Activated CD8-positive, alpha-beta T cell treated with anti-CD3 and anti-CD28 coated beads for 36 hours (primary cell): ENCODE measurements around the gene RBBP4. TPM values are rescaled to one million over a fixed set of nuclear protein-coding genes. Genes with fewer than 3 reads are reported as not detected.

ENCODE experiments used
- ATAC-seq: fragments of 200-7000 bp; cut with Tn5 transposase; one replicate; pipeline ENCODE4 v1.10.0; 2021; ENCODE audit warnings: mild to moderate bottlenecking, moderate library complexity
- CTCF ChIA-PET: fragments of 350-600 bp; sonication (Branson Sonifier 250); formaldehyde crosslinking; loops from one replicate; lab custom pipeline; 2021; ENCODE audit warnings: antibody characterized with exemption; lab: Charles Lee
- POLR2A ChIA-PET: fragments of 350-600 bp; sonication (Branson Sonifier 250); formaldehyde crosslinking; loops from one replicate; lab custom pipeline; 2021; ENCODE audit warnings: antibody characterized with exemption; lab: Charles Lee
- DNase-seq: peaks from one replicate; pipeline ENCODE4 v3.0.0-alpha.2; 2020
- H3K27ac Mint-ChIP-seq: one replicate; pipeline ENCODE4 v1.8.0; 2021; ENCODE audit warnings: mild to moderate bottlenecking, mixed read lengths
- H3K27me3 Mint-ChIP-seq: one replicate; pipeline ENCODE4 v1.8.0; 2021; ENCODE audit warnings: mixed read lengths
- H3K36me3 Mint-ChIP-seq: one replicate; pipeline ENCODE4 v1.8.0; 2021; ENCODE audit warnings: low read depth, mixed read lengths
- H3K4me1 Mint-ChIP-seq: one replicate; pipeline ENCODE4 v1.8.0; 2021; ENCODE audit warnings: low read depth, mixed read lengths
- H3K4me3 Mint-ChIP-seq: one replicate; pipeline ENCODE4 v1.8.0; 2021; ENCODE audit warnings: mild to moderate bottlenecking, moderate library complexity, mixed read lengths
- H3K9me3 Mint-ChIP-seq: one replicate; pipeline ENCODE4 v1.8.0; 2021; ENCODE audit warnings: mixed read lengths
- CTCF ChIP-seq: fragments of 200-600 bp; IDR thresholded peaks from one replicate; pipeline ENCODE4 v1.8.0; 2022; ENCODE audit warnings: antibody characterized with exemption, mild to moderate bottlenecking
- intact Hi-C: fragments of 100-400 bp; cut with micrococcal nuclease; formaldehyde crosslinking; loops from one replicate; pipeline ENCODE4 v1.10.0; 2022
- total RNA-seq, 2 experiments: library from RNA; stranded (reverse); gene quantifications; one replicate each; pipeline ENCODE4 v1.2.3, GENCODE V29; 2021

Gene RBBP4
- total RNA-seq, 2 experiments from 2014 or later, result 308 to 318 TPM

- DNase-seq (no peak), ATAC-seq (no peak)
- H3K9me3 Mint-ChIP-seq, result no peaks in the 10 kb centered on the region
- TF ChIP-seq CTCF, result no peak
- intact Hi-C loops, result no loop called here
- no peak overlapping the region for H3K4me3 Mint-ChIP-seq
- no peak overlapping the region for H3K27ac Mint-ChIP-seq
- no peaks in the 10 kb centered on the region for H3K36me3 Mint-ChIP-seq
- peaks cover 30% of the 10 kb centered on the region for H3K27me3 Mint-ChIP-seq
- CTCF ChIA-PET, result interaction anchor here (1.2 to 3.0 kb wide), 2 partner anchors 11 to 181 kb away, joined by 3 to 12 read pairs; no protein-coding TSS in a partner anchor
- POLR2A ChIA-PET, result interaction anchor here (0.8 kb wide), 1 partner anchor 11 kb away, joined by 3 read pairs; no protein-coding TSS in a partner anchor
- H3K4me1 Mint-ChIP-seq, result peaks cover 5% of the 10 kb centered on the region
Measured at GRCh38 chr1:32701421-32701911, 50.5 kb downstream of the RBBP4 start.

GRCh38 chr1:32701951-32702598, 51.1 kb downstream of the RBBP4 start:
- ATAC-seq (no peak), DNase-seq (no peak)
- Mint-ChIP-seq H3K4me1 (peaks cover 5% of the 10 kb centered on the region), H3K27ac (no peak overlapping the region), H3K9me3 (no peaks in the 10 kb centered on the region), H3K27me3 (peaks cover 30% of the 10 kb centered on the region), H3K4me3 (peak overlapping the region; percentile 1), H3K36me3 (no peaks in the 10 kb centered on the region)
- POLR2A ChIA-PET, result interaction anchor here (0.8 to 1.6 kb wide), 2 partner anchors 10 to 12 kb away, joined by 3 to 4 read pairs; no protein-coding TSS in a partner anchor
- CTCF ChIA-PET, result interaction anchor here (1.2 to 3.0 kb wide), 2 partner anchors 10 to 182 kb away, joined by 3 to 12 read pairs; no protein-coding TSS in a partner anchor
- TF ChIP-seq CTCF, result no peak
- intact Hi-C loops, result no loop called here

GRCh38 chr1:32702599-32703478, 51.8 kb downstream of the RBBP4 start, which contains the start of gene SYNC:
Gene SYNC, minus strand, starts transcription at chr1:32702770. Its CDS starts 110 bp downstream, at chr1:32702660.
- Mint-ChIP-seq H3K9me3 (no peaks in the 10 kb centered on the region), H3K27ac (no peak within 1 kb of the TSS), H3K4me1 (peaks cover 5% of the 10 kb centered on the region), H3K36me3 (no peaks in the 10 kb centered on the region), H3K27me3 (peaks cover 30% of the 10 kb centered on the region), H3K4me3 (peak within 1 kb of the TSS; percentile 1)
- no peak for TF ChIP-seq CTCF
- DNase-seq (peak; percentile 33), ATAC-seq (peak; percentile 68)
- ChIA-PET POLR2A (interaction anchor here (0.8 to 1.6 kb wide), 3 partner anchors 10 to 70 kb away, joined by 3 to 4 read pairs (median 3); no protein-coding TSS in a partner anchor), CTCF (interaction anchor here (1.2 to 3.0 kb wide), 3 partner anchors 9 to 182 kb away, joined by 3 to 12 read pairs (median 3); no protein-coding TSS in a partner anchor)
- intact Hi-C loops, result no loop called here

- ChIA-PET CTCF (interaction anchor here (1.3 to 3.0 kb wide), 2 partner anchors 8 to 169 kb away, joined by 3 to 12 read pairs; no protein-coding TSS in a partner anchor), POLR2A (interaction anchor here (0.9 to 1.6 kb wide), 2 partner anchors 9 to 69 kb away, joined by 3 to 4 read pairs; no protein-coding TSS in a partner anchor)
- Mint-ChIP-seq H3K4me1 (peaks cover 5% of the 10 kb centered on the region), H3K9me3 (no peaks in the 10 kb centered on the region), H3K27ac (no peak overlapping the region), H3K36me3 (no peaks in the 10 kb centered on the region), H3K4me3 (no peak overlapping the region), H3K27me3 (peaks cover 30% of the 10 kb centered on the region)
- ATAC-seq (no peak), DNase-seq (no peak)
- no peak for TF ChIP-seq CTCF
- intact Hi-C loops, result no loop called here
Measured at GRCh38 chr1:32703479-32704291, 52.7 kb downstream of the RBBP4 start.
